Upper lobe of left lung (tissue), 6 donors: ENCODE data around the gene FAM47E. TPM values are rescaled to one million over a fixed set of nuclear protein-coding genes. Genes with fewer than 3 reads are reported as not detected.

ENCODE experiments used
- ATAC-seq, 2 donors: fragments of 200-7000 bp; cut with Tn5 transposase; one replicate each; pipeline ENCODE4 v1.9.1; 2022; ENCODE audit warnings: mild to moderate bottlenecking in 2 of 2, moderate library complexity in 2 of 2; ENCODE audit not compliant: low FRiP score in 2 of 2
- DNase-seq, 2 donors: peaks; one replicate each; pipeline ENCODE4 v3.0.0-alpha.2; 2019 to 2020
- H3K27ac ChIP-seq, 4 donors: fragments of 200-600 bp; sonication (generic); one replicate each; pipeline ENCODE4 v1.5.1; 2016 to 2019
- H3K27me3 ChIP-seq, 4 donors: fragments of 200-600 bp; sonication (generic); one replicate each; pipeline ENCODE4 v1.5.1; 2017 to 2019
- H3K36me3 ChIP-seq, 4 donors: fragments of 200-600 bp; sonication (generic); one replicate each; pipeline ENCODE4 v1.5.1; 2016 to 2019
- H3K4me1 ChIP-seq, 4 donors: fragments of 200-600 bp; sonication (generic); one replicate each; pipeline ENCODE4 v1.5.1; 2018 to 2019
- H3K4me3 ChIP-seq, 4 donors: fragments of 200-600 bp; sonication (generic); one replicate each; pipeline ENCODE4 v1.5.1; 2017 to 2019; ENCODE audit warnings: mild to moderate bottlenecking in 2 of 4, moderate library complexity in 1 of 4
- H3K9me3 ChIP-seq, 4 donors: fragments of 200-600 bp; sonication (generic); one replicate each; pipeline ENCODE4 v1.5.1; 2018 to 2019
- EP300 ChIP-seq, 4 donors: sonication (generic); formaldehyde crosslinking; IDR thresholded peaks; one replicate each; pipeline ENCODE4 v1.5.1; 2017; ENCODE audit warnings: antibody characterized with exemption in 4 of 4, control low read depth in 2 of 4
- POLR2A ChIP-seq, 4 donors: fragments of 450-650 bp; IDR thresholded peaks; one replicate each; pipeline ENCODE4 v1.5.1; 2016 to 2017; ENCODE audit warnings: antibody characterized with exemption in 4 of 4, mild to moderate bottlenecking in 2 of 4
- POLR2AphosphoS5 ChIP-seq, 2 donors: sonication (generic); formaldehyde crosslinking; IDR thresholded peaks; one replicate each; pipeline ENCODE4 v1.5.1; 2017; ENCODE audit warnings: antibody characterized with exemption in 2 of 2
- WGBS, 2 donors: methylation state at CpG; one replicate each; pipeline ENCODE4 v1.1.5; 2017 to 2018; 5-methylcytosine and 5-hydroxymethylcytosine counted together
- total RNA-seq, 6 donors: library from RNA; depleted of rRNA in 4 of 6; stranded (reverse); fragments of >200 nt in 4 of 6; gene quantifications; one replicate each; pipeline versions ENCODE4 v1.1.0 to v1.2.1, GENCODE V29; 2016 to 2021
- TF ChIP-seq, protein P1 (sequence below), 6 experiments: fragments of 450-650 bp in 4 of 6; fragments of 200-600 bp in 2 of 6; sonication (generic) in 2 of 6; IDR thresholded peaks; one replicate each; pipeline ENCODE4 v1.5.1; 2016 to 2019; ENCODE audit warnings: antibody characterized with exemption in 6 of 6
- donor health status: DM: no; HTN: no; CAD: no; lungs with moderate emphysema.
- donor health status: DM: no; HTN: yes; CAD: no; lungs with severe emphysema.

FAM47E gene, protein sequence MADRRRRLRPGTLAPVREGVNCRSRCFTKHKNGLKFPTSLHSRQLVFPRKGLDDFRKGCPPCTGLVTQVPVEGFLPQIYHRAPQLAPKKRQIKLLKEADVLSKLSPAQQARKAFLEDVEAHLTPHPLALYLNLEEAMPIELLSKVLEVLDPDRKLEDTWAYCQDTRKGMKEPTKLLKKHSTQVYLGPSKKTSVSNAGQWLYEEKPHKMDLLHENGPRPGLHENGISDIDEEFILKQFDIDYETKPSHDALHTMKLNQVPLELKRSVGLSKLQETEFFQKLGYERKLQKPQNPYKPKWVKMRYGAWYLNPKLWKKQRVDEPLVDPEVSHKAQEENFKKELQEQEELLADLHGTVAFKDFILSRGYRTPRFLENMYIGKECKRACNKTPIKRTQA
- total RNA-seq = 10 to 100 TPM in 2 of 6 donors, 1 to 10 TPM in 4; 4.0 to 17.5 (median 6.5) TPM

DNA sequence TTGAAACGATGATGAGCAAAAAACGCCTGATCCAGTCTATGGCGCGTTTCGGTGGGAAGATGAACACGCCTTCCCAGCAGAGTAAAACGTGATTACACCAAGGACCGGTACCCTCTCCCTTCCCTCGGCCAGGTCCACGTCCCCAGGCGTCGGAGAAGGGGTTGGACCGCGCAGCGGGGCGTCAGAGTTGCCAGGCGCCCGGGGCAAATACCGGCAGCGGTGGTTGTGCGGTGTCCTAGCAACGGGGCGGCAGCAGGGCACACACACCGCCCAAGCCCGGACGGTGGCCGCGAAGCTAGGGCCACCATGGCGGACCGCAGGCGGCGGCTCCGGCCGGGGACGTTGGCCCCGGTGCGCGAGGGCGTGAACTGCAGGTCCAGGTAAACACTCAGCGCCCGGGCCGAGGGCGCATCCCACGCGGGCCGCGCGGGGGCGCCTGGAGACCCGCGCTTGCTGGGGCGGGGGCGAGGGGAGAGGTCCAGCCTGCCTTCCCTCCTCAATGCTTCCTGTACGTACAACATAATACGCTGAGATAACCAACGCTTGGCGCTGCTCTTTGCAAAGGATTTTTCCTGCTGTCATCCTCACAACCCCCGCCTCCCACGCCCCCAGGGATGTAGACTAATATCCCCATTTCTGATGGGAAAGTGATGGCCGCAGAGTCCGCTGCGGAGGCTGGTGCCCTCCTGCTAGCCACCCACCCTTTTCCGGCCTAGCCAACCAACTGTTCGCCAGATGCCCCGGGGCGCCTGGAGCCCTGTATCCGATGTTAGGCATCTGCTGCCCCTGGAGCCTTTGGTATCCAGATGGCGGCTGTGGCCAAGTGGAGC lies at the start of gene FAM47E:
Gene FAM47E, plus strand, starts transcription at position 281 of the 830 bp plus-strand sequence. Its CDS starts 26 bp downstream, at position 307.
- Histone ChIP-seq H3K4me1 (peaks cover 7 to 19% (median 11%) of the 10 kb centered on the region in 4 donors), H3K36me3 (no peaks in the 10 kb centered on the region), H3K27me3 (no peaks in the 10 kb centered on the region), H3K4me3 (peak within 1 kb of the TSS; percentile 51 to 67 (median 58)), H3K27ac (peak within 1 kb of the TSS; percentile 37 to 69 (median 56)), H3K9me3 (no peaks in the 10 kb centered on the region)
- peak; percentile 89 to 94 for DNase-seq
- TF ChIP-seq POLR2AphosphoS5 (IDR thresholded peaks at IDR 0.05) = peak; percentile 27 to 42
- TF ChIP-seq POLR2A (IDR thresholded peaks at IDR 0.05) = peak in 3 of 4 donors; percentile 40 to 48 (median 45)
- TF ChIP-seq, protein P1, sequence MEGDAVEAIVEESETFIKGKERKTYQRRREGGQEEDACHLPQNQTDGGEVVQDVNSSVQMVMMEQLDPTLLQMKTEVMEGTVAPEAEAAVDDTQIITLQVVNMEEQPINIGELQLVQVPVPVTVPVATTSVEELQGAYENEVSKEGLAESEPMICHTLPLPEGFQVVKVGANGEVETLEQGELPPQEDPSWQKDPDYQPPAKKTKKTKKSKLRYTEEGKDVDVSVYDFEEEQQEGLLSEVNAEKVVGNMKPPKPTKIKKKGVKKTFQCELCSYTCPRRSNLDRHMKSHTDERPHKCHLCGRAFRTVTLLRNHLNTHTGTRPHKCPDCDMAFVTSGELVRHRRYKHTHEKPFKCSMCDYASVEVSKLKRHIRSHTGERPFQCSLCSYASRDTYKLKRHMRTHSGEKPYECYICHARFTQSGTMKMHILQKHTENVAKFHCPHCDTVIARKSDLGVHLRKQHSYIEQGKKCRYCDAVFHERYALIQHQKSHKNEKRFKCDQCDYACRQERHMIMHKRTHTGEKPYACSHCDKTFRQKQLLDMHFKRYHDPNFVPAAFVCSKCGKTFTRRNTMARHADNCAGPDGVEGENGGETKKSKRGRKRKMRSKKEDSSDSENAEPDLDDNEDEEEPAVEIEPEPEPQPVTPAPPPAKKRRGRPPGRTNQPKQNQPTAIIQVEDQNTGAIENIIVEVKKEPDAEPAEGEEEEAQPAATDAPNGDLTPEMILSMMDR (IDR thresholded peaks at IDR 0.05) = peak in 5 of 6 experiments; percentile 29 to 63 (median 54)
- TF ChIP-seq EP300 (IDR thresholded peaks at IDR 0.05) = no peak
- ATAC-seq = peak; percentile 95
- WGBS, 2 donors = 12 to 26% methylated on average over 23 to 45 of the region's 68 CpGs

DNA sequence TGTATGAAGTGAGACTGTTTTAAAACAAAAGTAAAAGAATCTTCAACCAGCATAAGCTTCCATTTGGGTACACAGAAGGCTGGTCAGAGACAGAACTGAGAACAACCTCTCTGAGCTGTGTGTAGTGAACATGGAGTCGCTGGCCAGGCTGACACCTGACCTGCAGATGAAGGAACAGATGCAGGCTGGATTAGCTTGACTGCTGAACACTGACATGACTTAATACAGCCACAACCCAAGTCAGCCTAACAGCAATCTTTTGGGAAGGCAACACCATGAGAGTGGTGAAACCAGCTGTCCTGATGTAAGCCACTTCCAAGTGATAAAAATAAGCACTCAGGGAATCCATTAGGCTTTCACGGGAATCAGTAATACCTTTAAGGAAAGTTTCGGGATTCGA lies 48.0 kb upstream of the FAM47E start:
- H3K4me1 ChIP-seq = peaks cover 72 to 86% (median 77%) of the 10 kb centered on the region in 4 donors
- no peaks in the 10 kb centered on the region for H3K36me3 ChIP-seq
- no peaks in the 10 kb centered on the region for H3K9me3 ChIP-seq
- H3K27me3 ChIP-seq = no peaks in the 10 kb centered on the region
- H3K27ac ChIP-seq = peak overlapping the region in 1 of 4 donors; percentile 15
- WGBS, 2 donors = 46 to 76% methylated on average over 4 of the region's 4 CpGs
- TF ChIP-seq EP300 (IDR thresholded peaks at IDR 0.05) (no peak), POLR2A (IDR thresholded peaks at IDR 0.05) (no peak), POLR2AphosphoS5 (IDR thresholded peaks at IDR 0.05) (no peak)
- TF ChIP-seq, protein P1 (IDR thresholded peaks at IDR 0.05) = no peak
- ATAC-seq (no peak), DNase-seq (no peak)
- no peak overlapping the region for H3K4me3 ChIP-seq

DNA sequence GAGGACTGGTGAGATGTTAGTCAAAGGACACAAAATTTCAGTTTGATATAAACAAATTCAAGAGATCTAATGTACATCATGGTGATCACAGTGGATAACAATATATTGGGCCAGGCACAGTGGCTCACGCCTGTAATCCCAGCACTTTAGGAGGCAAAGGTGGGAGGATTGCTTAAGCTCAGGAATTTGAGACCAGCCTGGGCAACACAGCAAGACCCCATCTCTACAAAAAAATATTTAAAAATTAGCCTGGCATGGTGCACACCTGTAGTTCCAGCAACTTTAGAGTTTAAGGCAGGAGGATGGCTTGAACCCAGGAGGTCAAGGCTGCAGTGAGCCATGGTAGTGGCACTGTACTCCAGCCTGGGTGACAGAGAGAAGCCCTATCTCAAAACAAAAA lies 46.6 kb upstream of the FAM47E start:
- H3K9me3 ChIP-seq = no peaks in the 10 kb centered on the region
- DNase-seq (no peak), ATAC-seq (no peak)
- TF ChIP-seq POLR2A (IDR thresholded peaks at IDR 0.05) (no peak), EP300 (IDR thresholded peaks at IDR 0.05) (no peak), POLR2AphosphoS5 (IDR thresholded peaks at IDR 0.05) (no peak)
- TF ChIP-seq, protein P1 (IDR thresholded peaks at IDR 0.05) = no peak
- WGBS, 2 donors = 95 to 96% methylated on average over 1 of the region's 1 CpG
- H3K27me3 ChIP-seq = no peaks in the 10 kb centered on the region
- peaks cover 72 to 86% (median 77%) of the 10 kb centered on the region in 4 donors for H3K4me1 ChIP-seq
- H3K36me3 ChIP-seq = no peaks in the 10 kb centered on the region
- H3K27ac ChIP-seq = peak overlapping the region in 1 of 4 donors; percentile 97
- no peak overlapping the region for H3K4me3 ChIP-seq

DNA sequence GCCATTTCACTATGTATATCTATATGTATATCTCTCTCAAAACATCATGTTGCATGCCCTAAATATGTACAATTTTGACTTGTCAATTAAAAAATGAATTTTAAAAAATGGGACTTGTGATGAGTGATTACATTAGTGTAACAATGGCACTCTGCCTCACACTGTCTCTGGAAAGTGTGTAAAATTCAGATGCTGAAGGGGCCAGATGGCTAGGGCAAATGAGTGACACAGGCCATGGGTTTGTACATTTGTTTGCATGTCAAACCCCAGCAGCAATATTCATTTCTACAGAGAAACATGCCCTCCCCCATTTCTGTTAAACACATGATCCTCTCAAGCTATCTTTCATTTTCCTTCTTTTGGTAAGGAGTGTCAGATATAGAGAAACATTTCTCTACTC lies 46.0 kb upstream of the FAM47E start:
- Histone ChIP-seq H3K27me3 (no peaks in the 10 kb centered on the region), H3K9me3 (no peaks in the 10 kb centered on the region), H3K36me3 (no peaks in the 10 kb centered on the region), H3K4me1 (peaks cover 72 to 86% (median 77%) of the 10 kb centered on the region in 4 donors), H3K27ac (peak overlapping the region in 3 of 4 donors; percentile 31 to 99 (median 97)), H3K4me3 (no peak overlapping the region)
- TF ChIP-seq, protein P1 (IDR thresholded peaks at IDR 0.05) = no peak
- no peak for TF ChIP-seq POLR2A (IDR thresholded peaks at IDR 0.05)
- ATAC-seq (no peak), DNase-seq (no peak)
